PC-3 (cell line): Measurements from ENCODE around the gene GALNT14. TPM values are rescaled to one million over a fixed set of nuclear protein-coding genes. Genes with fewer than 3 reads are reported as not detected.

Experiments
- ATAC-seq: fragments of 200-7000 bp; cut with Tn5 transposase; 2 replicates; pipeline ENCODE4 v1.9.1; 2020; ENCODE audit warnings: mild to moderate bottlenecking, moderate library complexity
- BruUV-seq: library from RNA; stranded (reverse); fragments of 400-500 nt; replicated peaks from 2 replicates; lab custom pipeline; 2021; lab: Mats Ljungman, UMichigan
- CTCF ChIA-PET: fragments of 300-600 bp; sonication (Branson Sonifier 250); formaldehyde crosslinking; loops from one replicate; lab custom pipeline; 2022; ENCODE audit warnings: antibody characterized with exemption; lab: Charles Lee
- POLR2A ChIA-PET: fragments of 300-600 bp; sonication (Branson Sonifier 250); formaldehyde crosslinking; loops from one replicate; lab custom pipeline; 2022; ENCODE audit warnings: antibody characterized with exemption; ENCODE audit not compliant: unreplicated experiment; lab: Charles Lee
- DNase-seq: peaks from one replicate; pipeline ENCODE4 v3.0.0-alpha.2; 2015
- H2AFZ ChIP-seq: fragments of 300-600 bp; sonication (generic); 2 replicates; pipeline ENCODE4 v1.6.0; 2016; ENCODE audit warnings: antibody characterized with exemption, low read length
- H3F3A ChIP-seq: fragments of 300-600 bp; sonication (generic); one replicate; pipeline ENCODE4 v1.6.0; 2017; ENCODE audit warnings: antibody characterized with exemption, low read length, control low read depth, mild to moderate bottlenecking; ENCODE audit not compliant: unreplicated experiment
- H3K27ac ChIP-seq: fragments of 300-600 bp; sonication (generic); 2 replicates; pipeline ENCODE4 v1.5.1; 2016; ENCODE audit warnings: mild to moderate bottlenecking, low read length
- H3K27me3 ChIP-seq: fragments of 300-600 bp; sonication (generic); 2 replicates; pipeline ENCODE4 v1.6.1; 2016; ENCODE audit warnings: low read length, mixed read lengths
- H3K36me3 ChIP-seq: fragments of 300-600 bp; sonication (generic); 2 replicates; pipeline ENCODE4 v1.6.1; 2016; ENCODE audit warnings: low read depth, mixed run types, low read length, mixed read lengths
- H3K4me1 ChIP-seq: fragments of 300-600 bp; sonication (generic); 2 replicates; pipeline ENCODE4 v1.5.1; 2016; ENCODE audit warnings: low read length; ENCODE audit not compliant: insufficient read depth
- H3K4me2 ChIP-seq: fragments of 300-600 bp; sonication (generic); 2 replicates; pipeline ENCODE4 v1.6.0; 2016; ENCODE audit warnings: low read length
- H3K4me3 ChIP-seq: fragments of 300-600 bp; sonication (generic); 2 replicates; pipeline ENCODE4 v1.5.1; 2016; ENCODE audit warnings: mild to moderate bottlenecking, low read length, mixed read lengths
- H3K79me2 ChIP-seq: fragments of 300-600 bp; sonication (generic); 2 replicates; pipeline ENCODE4 v1.6.1; 2017; ENCODE audit warnings: low read length, mixed read lengths
- H3K9ac ChIP-seq: fragments of 300-600 bp; sonication (generic); 2 replicates; pipeline ENCODE4 v1.6.0; 2016; ENCODE audit warnings: mild to moderate bottlenecking, low read length
- H3K9me2 ChIP-seq: fragments of 300-600 bp; sonication (generic); replicated peaks from 2 replicates; pipeline ENCODE4 v1.6.1; 2016; ENCODE audit warnings: mixed run types, low read length, mixed read lengths
- H3K9me3 ChIP-seq: fragments of 300-600 bp; sonication (generic); 2 replicates; pipeline ENCODE4 v1.6.1; 2016; ENCODE audit warnings: low read length, mixed read lengths
- H4K20me1 ChIP-seq: fragments of 300-600 bp; sonication (generic); 2 replicates; pipeline ENCODE4 v1.6.1; 2016; ENCODE audit warnings: low read length, mixed read lengths
- CTCF ChIP-seq: fragments of 300-600 bp; sonication (generic); conservative IDR thresholded peaks from 2 replicates; pipeline ENCODE4 v1.5.1; 2017; ENCODE audit warnings: antibody characterized with exemption, low read depth, mild to moderate bottlenecking, low read length
- EZH2 ChIP-seq: fragments of 300-600 bp; sonication (generic); IDR thresholded peaks from one replicate; pipeline ENCODE4 v1.6.1; 2017; ENCODE audit warnings: antibody characterized with exemption, mild to moderate bottlenecking, low read length; ENCODE audit not compliant: unreplicated experiment
- EZH2phosphoT487 ChIP-seq: fragments of 300-600 bp; sonication (generic); IDR thresholded peaks from 2 replicates; pipeline ENCODE4 v1.6.1; 2018; ENCODE audit warnings: mild to moderate bottlenecking, antibody characterized with exemption, low read length, borderline replicate concordance
- intact Hi-C: fragments of 100-400 bp; cut with micrococcal nuclease; formaldehyde crosslinking; loops from 2 replicates; pipeline ENCODE4 v1.9.0; 2023
- total RNA-seq: library from RNA; depleted of rRNA; stranded (reverse); fragments of >200 nt; gene quantifications from 2 replicates; pipeline ENCODE4 v1.2.3, GENCODE V29; 2014

Gene GALNT14
- total RNA-seq, 1 experiment from 2014 or later, result 10.2 TPM

DNA sequence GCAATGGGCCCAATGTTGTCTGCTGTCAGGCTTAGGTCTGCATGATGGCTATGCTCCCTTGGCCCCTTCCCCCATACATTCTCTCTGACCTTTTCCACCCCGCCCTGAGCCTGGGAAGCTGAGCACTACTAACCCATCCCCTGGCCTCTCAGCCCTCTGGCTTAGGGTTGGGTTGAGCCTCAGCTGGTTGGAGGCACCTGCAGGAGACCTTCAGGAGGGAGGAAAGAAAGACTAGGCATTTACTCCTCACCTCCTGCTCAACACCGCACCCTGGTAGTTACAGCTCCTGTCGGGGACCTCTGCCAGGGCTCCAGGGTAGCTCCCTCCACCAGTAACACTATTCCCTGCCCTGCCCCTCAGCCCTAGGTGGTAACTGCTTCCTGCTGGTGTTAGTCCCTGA is 80.5 kb downstream of the GALNT14 start:
- TF ChIP-seq EZH2, result no peak
- no peak for TF ChIP-seq EZH2phosphoT487
- no peak for TF ChIP-seq CTCF
- DNase-seq, result no peak
- H3K4me1 ChIP-seq, result peaks cover 12% of the 10 kb centered on the region; the same call in 1 of the 2 replicates
- no peak for ATAC-seq
- no peaks in the 10 kb centered on the region for H3K9me2 ChIP-seq
- H3K27ac ChIP-seq, result no peak overlapping the region
- H3K36me3 ChIP-seq, result no peaks in the 10 kb centered on the region
- no peaks in the 10 kb centered on the region for H3K9me3 ChIP-seq
- no TSS peak for BruUV-seq
- no peaks in the 10 kb centered on the region for H4K20me1 ChIP-seq
- H3K9ac ChIP-seq, result no peak overlapping the region
- no peak overlapping the region for H3K4me3 ChIP-seq
- H3K4me2 ChIP-seq, result no peak overlapping the region
- H3F3A ChIP-seq, result no peaks in the 10 kb centered on the region
- CTCF ChIA-PET, result no interaction called here
- POLR2A ChIA-PET, result no interaction called here
- H2AFZ ChIP-seq, result no peak overlapping the region
- H3K27me3 ChIP-seq, result no peaks in the 10 kb centered on the region; the same call in 1 of the 2 replicates
- no peaks in the 10 kb centered on the region for H3K79me2 ChIP-seq
- intact Hi-C loops, result no loop called here

GRCh38 chr2:31055938-31056337 is 82.3 kb downstream of the GALNT14 start:
- intact Hi-C loops, result no loop called here
- Histone ChIP-seq H3K9ac (no peak overlapping the region), H3K4me1 (peaks cover 12% of the 10 kb centered on the region; the same call in 1 of the 2 replicates), H3F3A (no peaks in the 10 kb centered on the region), H3K79me2 (no peaks in the 10 kb centered on the region), H3K4me3 (no peak overlapping the region), H3K4me2 (no peak overlapping the region), H3K27ac (no peak overlapping the region), H2AFZ (no peak overlapping the region), H3K9me3 (no peaks in the 10 kb centered on the region), H4K20me1 (no peaks in the 10 kb centered on the region), H3K9me2 (no peaks in the 10 kb centered on the region), H3K27me3 (no peaks in the 10 kb centered on the region; the same call in 1 of the 2 replicates), H3K36me3 (no peaks in the 10 kb centered on the region)
- ChIA-PET CTCF (no interaction called here), POLR2A (no interaction called here)
- BruUV-seq, result no TSS peak
- DNase-seq (no peak), ATAC-seq (no peak)
- no peak for TF ChIP-seq CTCF
- TF ChIP-seq EZH2phosphoT487, result no peak
- TF ChIP-seq EZH2, result no peak

GRCh38 chr2:31054842-31055388 is 83.3 kb downstream of the GALNT14 start:
- DNase-seq (peak; percentile 4), ATAC-seq (peak; percentile 42; the same call in 1 of the 2 replicates)
- TF ChIP-seq CTCF (no peak), EZH2phosphoT487 (no peak), EZH2 (no peak)
- Histone ChIP-seq H3F3A (no peaks in the 10 kb centered on the region), H3K4me3 (no peak overlapping the region), H3K9ac (no peak overlapping the region), H3K79me2 (no peaks in the 10 kb centered on the region), H3K27ac (no peak overlapping the region), H3K9me3 (no peaks in the 10 kb centered on the region), H2AFZ (no peak overlapping the region), H3K9me2 (no peaks in the 10 kb centered on the region), H4K20me1 (no peaks in the 10 kb centered on the region), H3K4me1 (peaks cover 12% of the 10 kb centered on the region; the same call in 1 of the 2 replicates), H3K27me3 (no peaks in the 10 kb centered on the region), H3K36me3 (no peaks in the 10 kb centered on the region), H3K4me2 (no peak overlapping the region)
- intact Hi-C loops, result no loop called here
- no TSS peak for BruUV-seq
- CTCF ChIA-PET, result no interaction called here
- POLR2A ChIA-PET, result no interaction called here
